Breast epithelium (tissue), 3 donors: Measurements from ENCODE around the gene PAK1.

ENCODE experiments used
- POLR2A ChIP-seq: fragments of 450-650 bp; IDR thresholded peaks from one replicate; pipeline ENCODE4 v1.6.1; 2016; ENCODE audit warnings: antibody characterized with exemption, mild to moderate bottlenecking, moderate library complexity
- TF ChIP-seq, protein P1 (sequence below), 3 donors: fragments of 450-650 bp; IDR thresholded peaks; one replicate each; pipeline ENCODE4 v1.5.1; 2016 to 2017; ENCODE audit warnings: antibody characterized with exemption in 3 of 3, mild to moderate bottlenecking in 3 of 3, moderate library complexity in 3 of 3

DNA sequence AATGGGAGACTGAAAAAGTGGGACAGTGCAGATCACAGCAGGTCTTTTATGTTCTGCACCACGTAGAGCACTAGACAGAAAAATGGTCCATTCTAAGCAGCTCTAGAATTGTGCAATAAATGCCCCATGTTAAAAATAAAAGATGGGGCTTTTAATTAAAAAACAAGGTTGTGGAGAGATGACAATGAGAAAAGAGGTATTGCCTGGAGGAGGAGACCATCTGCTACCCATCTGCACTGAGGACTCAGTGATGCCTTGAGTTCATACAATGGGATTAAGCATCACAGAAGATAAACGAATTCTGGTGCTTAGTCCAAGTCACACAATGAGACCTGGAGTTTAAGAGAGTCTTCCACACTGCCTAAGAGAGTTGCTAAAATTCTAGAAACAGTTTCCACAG lies 73.6 kb downstream of the PAK1 start:
- TF ChIP-seq, protein P1, sequence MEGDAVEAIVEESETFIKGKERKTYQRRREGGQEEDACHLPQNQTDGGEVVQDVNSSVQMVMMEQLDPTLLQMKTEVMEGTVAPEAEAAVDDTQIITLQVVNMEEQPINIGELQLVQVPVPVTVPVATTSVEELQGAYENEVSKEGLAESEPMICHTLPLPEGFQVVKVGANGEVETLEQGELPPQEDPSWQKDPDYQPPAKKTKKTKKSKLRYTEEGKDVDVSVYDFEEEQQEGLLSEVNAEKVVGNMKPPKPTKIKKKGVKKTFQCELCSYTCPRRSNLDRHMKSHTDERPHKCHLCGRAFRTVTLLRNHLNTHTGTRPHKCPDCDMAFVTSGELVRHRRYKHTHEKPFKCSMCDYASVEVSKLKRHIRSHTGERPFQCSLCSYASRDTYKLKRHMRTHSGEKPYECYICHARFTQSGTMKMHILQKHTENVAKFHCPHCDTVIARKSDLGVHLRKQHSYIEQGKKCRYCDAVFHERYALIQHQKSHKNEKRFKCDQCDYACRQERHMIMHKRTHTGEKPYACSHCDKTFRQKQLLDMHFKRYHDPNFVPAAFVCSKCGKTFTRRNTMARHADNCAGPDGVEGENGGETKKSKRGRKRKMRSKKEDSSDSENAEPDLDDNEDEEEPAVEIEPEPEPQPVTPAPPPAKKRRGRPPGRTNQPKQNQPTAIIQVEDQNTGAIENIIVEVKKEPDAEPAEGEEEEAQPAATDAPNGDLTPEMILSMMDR (IDR thresholded peaks at IDR 0.05), result no peak
- no peak for TF ChIP-seq POLR2A
